Measurements from ENCODE around the gene NPAS2. TPM values are rescaled to one million over a fixed set of nuclear protein-coding genes. Genes with fewer than 3 reads are reported as not detected.

The NPAS2 gene
- total and polyA plus RNA-seq, 2 of the 8 experiments (the other 6 are each of a cell fraction or from before 2014, with no cell fraction given), result 1.8 to 1.9 TPM

DNA sequence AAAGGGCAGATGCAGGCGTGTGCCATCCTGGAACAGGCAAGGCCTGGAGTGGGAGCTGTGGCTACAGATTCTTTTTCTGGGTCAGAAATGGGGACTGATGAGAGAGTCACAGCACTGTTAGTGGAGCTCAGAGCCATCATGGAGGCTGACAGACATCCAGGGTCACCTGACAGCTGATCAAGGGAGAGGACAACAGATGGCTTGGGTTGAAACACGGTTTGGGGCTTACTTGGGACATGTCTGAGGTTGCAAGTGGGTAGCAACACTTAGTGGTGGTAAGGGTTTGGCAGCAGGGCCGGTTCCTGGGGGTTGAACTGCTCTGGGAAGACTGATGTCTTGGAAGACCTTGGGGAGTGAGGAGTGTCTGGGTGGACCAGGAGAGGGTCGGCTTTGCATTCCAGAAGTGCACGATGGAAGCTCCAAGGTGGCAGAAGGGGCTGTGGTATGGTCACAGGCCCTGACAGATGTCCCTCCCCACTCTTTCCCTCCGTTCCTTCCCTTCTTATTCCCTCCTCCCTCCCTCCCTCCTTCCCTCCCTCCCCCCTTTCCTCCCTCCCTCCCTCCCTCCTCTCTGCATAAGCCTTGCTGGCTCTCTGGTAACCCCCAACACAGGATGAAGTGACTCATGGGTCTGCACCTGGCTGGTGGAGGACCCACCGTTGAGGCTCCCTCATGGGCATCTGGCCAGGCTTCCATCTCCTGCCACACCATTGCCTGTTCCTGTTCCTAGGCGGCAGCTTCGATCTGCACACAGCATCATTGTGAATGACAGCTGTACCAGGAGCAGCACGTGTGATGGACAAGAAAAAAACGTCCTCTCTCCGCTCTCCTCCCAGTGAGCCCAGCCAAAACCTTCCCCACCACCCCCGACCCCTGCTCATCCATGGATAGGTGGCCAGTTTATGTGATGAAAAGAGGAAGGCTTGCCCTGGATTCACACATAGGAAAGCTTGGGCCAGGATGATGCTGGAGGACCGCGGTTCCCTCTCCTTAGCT lies 118.4 kb downstream of the NPAS2 start:
- H3K9ac ChIP-seq (replicated peaks in 1 of 4; ENCODE audit: extremely low read depth in 1 of 4, low read depth in 3 of 4, low read length in 3 of 4), result no peak overlapping the region
- no peak overlapping the region for H2BK15ac ChIP-seq (ENCODE audit: low read length)
- H3K36me3 ChIP-seq (ENCODE audit: control insufficient read depth in 2 of 4, insufficient read depth in 4 of 4, low read length in 3 of 4), result no peaks in the 10 kb centered on the region
- H3K56ac ChIP-seq (replicated peaks; ENCODE audit: insufficient read length, low read depth, low read length), result no peak overlapping the region
- H2AK5ac ChIP-seq (ENCODE audit: low read depth, low read length), result no peak overlapping the region
- WGBS, 2 experiments (ENCODE audit: extremely low coverage in 1 of 2, insufficient coverage in 1 of 2, insufficient read length in 1 of 2, insufficient replicate concordance in 2 of 2, low coverage in 1 of 2, low lambda C conversion rate in 2 of 2, missing lambda C conversion rate in 1 of 2), result 82% methylated on average over 12 of the region's 15 CpGs; no CpG with 5 or more reads in 1 of the 2 experiments
- no peak overlapping the region for H3K4me3 ChIP-seq (ENCODE audit: extremely low read depth in 1 of 4, insufficient read depth in 2 of 4, low read depth in 3 of 4, low read length in 4 of 4)
- H4K91ac ChIP-seq (replicated peaks; ENCODE audit: insufficient read length, low read length), result no peak overlapping the region
- H3K9me3 ChIP-seq (ENCODE audit: insufficient read depth in 2 of 2, low read depth in 1 of 2, low read length in 1 of 2), result no peaks in the 10 kb centered on the region; a peak in 1 of 4 replicates
- H3K23ac ChIP-seq (ENCODE audit: insufficient read length), result no peak overlapping the region
- no peak overlapping the region for H4K5ac ChIP-seq (ENCODE audit: insufficient read length, low read depth, low read length)
- H3K14ac ChIP-seq (ENCODE audit: insufficient read length), result no peak overlapping the region
- POLR2A ChIA-PET (ENCODE audit: partially characterized antibody), result interaction anchor here (2.1 kb wide), 1 partner anchor 64 kb away, joined by 6 read pairs; the partner anchor contains the start of gene RPL31
- no peaks in the 10 kb centered on the region for H3K23me2 ChIP-seq (ENCODE audit: low read depth, low read length)
- no peak overlapping the region for H3K4me2 ChIP-seq (ENCODE audit: insufficient read depth in 1 of 2, low read depth in 2 of 2, low read length in 2 of 2)
- H2BK20ac ChIP-seq (ENCODE audit: low read length), result no peak overlapping the region
- FAIRE-seq, result no peak
- no peak overlapping the region for H3K4ac ChIP-seq (replicated peaks; ENCODE audit: insufficient read length, low read depth, low read length)
- H2BK120ac ChIP-seq (replicated peaks; ENCODE audit: low read depth, low read length), result no peak overlapping the region
- H3K18ac ChIP-seq (ENCODE audit: extremely low read depth, low read length), result no peak overlapping the region
- no peak overlapping the region for H2AFZ ChIP-seq (ENCODE audit: low read length)
- no peak for TF ChIP-seq FOSL1 (IDR thresholded peaks at IDR 0.05; ENCODE audit: insufficient read depth, low read depth, low read length)
- no peak for TF ChIP-seq CHD1 (IDR thresholded peaks at IDR 0.05; ENCODE audit: low read depth, low read length)
- no peak for TF ChIP-seq HDAC6 (IDR thresholded peaks at IDR 0.05; ENCODE audit: low read depth, low read length)
- no peak for TF ChIP-seq JUND (IDR thresholded peaks at IDR 0.05; ENCODE audit: low read length)
- TF ChIP-seq SIX5 (IDR thresholded peaks at IDR 0.05; ENCODE audit: low read depth, low read length), result no peak
- TF ChIP-seq, protein P1, sequence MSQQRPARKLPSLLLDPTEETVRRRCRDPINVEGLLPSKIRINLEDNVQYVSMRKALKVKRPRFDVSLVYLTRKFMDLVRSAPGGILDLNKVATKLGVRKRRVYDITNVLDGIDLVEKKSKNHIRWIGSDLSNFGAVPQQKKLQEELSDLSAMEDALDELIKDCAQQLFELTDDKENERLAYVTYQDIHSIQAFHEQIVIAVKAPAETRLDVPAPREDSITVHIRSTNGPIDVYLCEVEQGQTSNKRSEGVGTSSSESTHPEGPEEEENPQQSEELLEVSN (IDR thresholded peaks at IDR 0.05), result no peak
- TF ChIP-seq TEAD4 (IDR thresholded peaks at IDR 0.05; ENCODE audit: low read depth, low read length), result no peak
- TF ChIP-seq GABPA (IDR thresholded peaks at IDR 0.05; ENCODE audit: borderline replicate concordance, insufficient read depth, low read length), result no peak
- TF ChIP-seq ZNF274 (IDR thresholded peaks at IDR 0.05; ENCODE audit: borderline replicate concordance, extremely low read depth, low read length), result no peak
- TF ChIP-seq POLR2A (IDR thresholded peaks at IDR 0.05; ENCODE audit: control extremely low read depth in 1 of 2, low read depth in 2 of 2, low read length in 2 of 2), result no peak
- TF ChIP-seq NRF1 (IDR thresholded peaks at IDR 0.05; ENCODE audit: low read depth, low read length), result no peak
- no peak overlapping the region for H3K27ac ChIP-seq (ENCODE audit: low read depth, low read length)
- no peaks in the 10 kb centered on the region for H3K79me2 ChIP-seq (ENCODE audit: control insufficient read depth in 1 of 2, insufficient read depth in 2 of 2, low read length in 2 of 2)
- DNase-seq (ENCODE audit: low read depth in 1 of 2, low spot score in 2 of 2), result no peak
- H3K79me1 ChIP-seq (ENCODE audit: low read depth, low read length), result no peaks in the 10 kb centered on the region
- no peaks in the 10 kb centered on the region for H3K4me1 ChIP-seq (replicated peaks in 1 of 4; ENCODE audit: control insufficient read depth in 3 of 4, insufficient read depth in 4 of 4, low read length in 3 of 4)
- no peaks in the 10 kb centered on the region for H3K27me3 ChIP-seq (replicated peaks in 1 of 4; ENCODE audit: control insufficient read depth in 3 of 4, extremely low read depth in 1 of 4, insufficient read depth in 3 of 4, low read length in 3 of 4)
- no peak overlapping the region for H2BK12ac ChIP-seq (ENCODE audit: low read depth, low read length)
- CTCF ChIA-PET (ENCODE audit: partially characterized antibody), result interaction anchor here (0.9 to 2.9 kb wide), 4 partner anchors 16 to 316 kb away, joined by 3 to 13 read pairs (median 3); no protein-coding TSS in a partner anchor
- H4K8ac ChIP-seq (ENCODE audit: extremely low read depth, insufficient read depth, low read length), result no peak overlapping the region
- no peaks in the 10 kb centered on the region for H4K20me1 ChIP-seq (replicated peaks in 1 of 2; ENCODE audit: control insufficient read depth in 1 of 2, insufficient read depth in 2 of 2, low read length in 2 of 2)
- no peak overlapping the region for H2BK5ac ChIP-seq (ENCODE audit: low read depth, low read length)

Data from H1 (cell line).